Thoracic aorta (tissue), 2 donors: ENCODE data around the gene RDX. TPM values are rescaled to one million over a fixed set of nuclear protein-coding genes. Genes with fewer than 3 reads are reported as not detected.
"Not testable (repeated sequence)": the region's sequence is repeated elsewhere in the genome, so short reads cannot be mapped to it uniquely, and the experiment has no call there.

Experiments used
- ATAC-seq: fragments of 150-250 bp; one replicate; pipeline ENCODE4 v1.8.0; 2017; ENCODE audit warnings: low read depth; ENCODE audit not compliant: insufficient number of reproducible peaks, low FRiP score
- DNase-seq: peaks from one replicate; pipeline ENCODE4 v3.0.0-alpha.2; 2020; ENCODE audit warnings: low spot score
- H3K27ac ChIP-seq, 2 donors: fragments of 200-600 bp; sonication (generic); 1 replicate in 1 of 2; 2 replicates in 1 of 2; pipeline ENCODE4 v1.5.1; 2016; ENCODE audit warnings: mild to moderate bottlenecking in 2 of 2, moderate library complexity in 2 of 2
- H3K27me3 ChIP-seq: fragments of 200-600 bp; sonication (generic); replicated peaks from 2 replicates; pipeline ENCODE4 v1.6.0; 2016; ENCODE audit warnings: mild to moderate bottlenecking; ENCODE audit not compliant: insufficient read depth
- H3K36me3 ChIP-seq: fragments of 200-600 bp; sonication (generic); one replicate; pipeline ENCODE4 v1.5.1; 2016
- H3K4me1 ChIP-seq, 2 donors: fragments of 200-600 bp; sonication (generic); 1 replicate in 1 of 2; 2 replicates in 1 of 2; pipeline versions ENCODE4 v1.5.1 to v1.6.0; 2016; ENCODE audit warnings: low read depth in 2 of 2, mild to moderate bottlenecking in 1 of 2; ENCODE audit not compliant: control insufficient read depth in 1 of 2
- H3K4me3 ChIP-seq: fragments of 200-600 bp; sonication (generic); 2 replicates; pipeline ENCODE4 v1.5.1; 2016; ENCODE audit warnings: mild to moderate bottlenecking
- H3K9me3 ChIP-seq: fragments of 200-600 bp; sonication (generic); 2 replicates; pipeline ENCODE4 v1.5.1; 2016
- total RNA-seq, 2 donors: library from RNA; depleted of rRNA; stranded (reverse); fragments of >200 nt; gene quantifications; one replicate each; pipeline versions ENCODE4 v1.1.0 to v1.2.3, GENCODE V29; 2016
- TF ChIP-seq, protein P1 (sequence below): fragments of 200-600 bp; sonication (generic); IDR thresholded peaks from one replicate; pipeline ENCODE4 v1.5.1; 2019; ENCODE audit warnings: antibody characterized with exemption

Gene RDX
- total RNA-seq, 2 donors from 2014 or later: 54.4 to 86.8 TPM

DNA sequence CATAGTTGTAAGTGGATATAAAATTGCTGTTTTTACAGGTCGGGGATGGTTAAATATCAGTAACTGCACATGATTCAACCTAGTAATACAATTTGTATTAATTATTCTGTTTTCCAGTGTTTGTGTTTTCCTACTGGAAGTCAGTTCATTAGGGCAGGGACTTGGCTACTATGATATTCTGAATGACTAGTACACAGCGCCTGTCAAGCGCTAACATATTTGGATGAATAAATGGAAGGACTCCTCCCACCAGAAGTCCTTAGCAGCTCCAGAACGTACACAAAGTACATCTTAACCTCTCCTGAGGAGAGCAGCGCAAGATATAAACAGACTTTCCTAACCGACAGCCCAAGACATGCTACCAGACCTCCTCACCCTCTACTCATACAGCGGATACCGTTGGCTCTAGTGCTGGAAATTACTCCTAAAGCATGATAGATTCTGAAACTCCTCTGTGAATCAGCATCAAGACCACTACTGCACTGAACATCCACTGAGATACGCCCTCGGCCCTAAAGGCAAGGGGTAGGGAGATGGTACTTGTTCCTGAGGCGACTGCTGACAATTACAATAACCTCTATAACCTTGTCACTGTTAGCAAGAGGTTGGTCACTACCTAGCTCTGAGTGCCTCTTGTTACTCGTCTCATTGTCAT, 79.1 kb downstream of the RDX start:
- no peaks in the 10 kb centered on the region for H3K4me1 ChIP-seq
- H3K27me3 ChIP-seq: no peaks in the 10 kb centered on the region
- ATAC-seq: no peak
- H3K27ac ChIP-seq: no peak overlapping the region
- H3K36me3 ChIP-seq: peaks cover 5% of the 10 kb centered on the region
- H3K4me3 ChIP-seq: no peak overlapping the region
- DNase-seq: no peak
- no peaks in the 10 kb centered on the region for H3K9me3 ChIP-seq
- TF ChIP-seq, protein P1, sequence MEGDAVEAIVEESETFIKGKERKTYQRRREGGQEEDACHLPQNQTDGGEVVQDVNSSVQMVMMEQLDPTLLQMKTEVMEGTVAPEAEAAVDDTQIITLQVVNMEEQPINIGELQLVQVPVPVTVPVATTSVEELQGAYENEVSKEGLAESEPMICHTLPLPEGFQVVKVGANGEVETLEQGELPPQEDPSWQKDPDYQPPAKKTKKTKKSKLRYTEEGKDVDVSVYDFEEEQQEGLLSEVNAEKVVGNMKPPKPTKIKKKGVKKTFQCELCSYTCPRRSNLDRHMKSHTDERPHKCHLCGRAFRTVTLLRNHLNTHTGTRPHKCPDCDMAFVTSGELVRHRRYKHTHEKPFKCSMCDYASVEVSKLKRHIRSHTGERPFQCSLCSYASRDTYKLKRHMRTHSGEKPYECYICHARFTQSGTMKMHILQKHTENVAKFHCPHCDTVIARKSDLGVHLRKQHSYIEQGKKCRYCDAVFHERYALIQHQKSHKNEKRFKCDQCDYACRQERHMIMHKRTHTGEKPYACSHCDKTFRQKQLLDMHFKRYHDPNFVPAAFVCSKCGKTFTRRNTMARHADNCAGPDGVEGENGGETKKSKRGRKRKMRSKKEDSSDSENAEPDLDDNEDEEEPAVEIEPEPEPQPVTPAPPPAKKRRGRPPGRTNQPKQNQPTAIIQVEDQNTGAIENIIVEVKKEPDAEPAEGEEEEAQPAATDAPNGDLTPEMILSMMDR: no peak

DNA sequence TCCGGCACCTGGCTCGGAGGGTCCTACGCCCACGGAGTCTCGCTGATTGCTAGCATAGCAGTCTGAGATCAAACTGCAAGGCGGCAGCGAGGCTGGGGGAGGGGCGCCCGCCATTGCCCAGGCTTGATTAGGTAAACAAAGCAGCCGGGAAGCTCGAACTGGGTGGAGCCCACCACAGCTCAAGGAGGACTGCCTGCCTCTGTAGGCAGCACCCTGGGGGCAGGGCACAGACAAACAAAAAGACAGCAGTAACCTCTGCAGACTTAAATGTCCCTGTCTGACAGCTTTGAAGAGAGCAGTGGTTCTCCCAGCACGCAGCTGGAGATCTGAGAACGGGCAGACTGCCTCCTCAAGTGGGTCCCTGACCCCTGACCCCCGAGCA, 87.1 kb downstream of the RDX start:
- not testable (repeated sequence) for H3K27ac ChIP-seq, ATAC-seq, H3K4me1 ChIP-seq, DNase-seq, H3K36me3 ChIP-seq, H3K9me3 ChIP-seq, H3K27me3 ChIP-seq
- H3K4me3 ChIP-seq: peak overlapping the region; percentile 42

DNA sequence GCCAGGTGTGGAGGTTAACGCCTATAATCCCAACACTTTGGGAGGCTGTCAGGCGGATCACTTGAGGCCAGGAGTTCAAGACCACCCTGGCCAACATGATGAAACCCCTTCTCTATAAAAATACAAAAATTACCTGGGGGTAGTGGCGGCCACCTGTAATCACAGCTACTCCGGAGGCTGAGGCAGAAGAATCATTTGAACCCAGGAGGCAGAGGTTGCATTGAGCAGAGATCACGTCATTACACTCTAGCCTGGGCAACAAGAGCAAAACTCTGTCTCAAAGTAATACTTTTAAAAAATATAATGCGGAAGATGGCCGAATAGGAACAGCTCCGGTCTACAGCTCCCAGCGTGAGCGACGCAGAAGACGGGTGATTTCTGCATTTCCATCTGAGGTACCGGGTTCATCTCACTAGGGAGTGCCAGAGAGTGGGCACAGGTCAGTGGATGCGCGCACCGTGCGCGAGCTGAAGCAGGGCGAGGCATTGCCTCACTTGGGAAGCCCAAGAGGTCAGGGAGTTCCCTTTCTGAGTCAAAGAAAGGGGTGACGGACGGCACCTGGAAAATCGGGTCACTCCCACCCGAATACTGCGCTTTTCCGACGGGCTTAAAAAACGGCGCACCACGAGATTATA, 87.6 kb downstream of the RDX start:
- not testable (repeated sequence) for ATAC-seq, H3K27ac ChIP-seq, H3K36me3 ChIP-seq, H3K4me1 ChIP-seq, H3K9me3 ChIP-seq, DNase-seq, H3K27me3 ChIP-seq
- H3K4me3 ChIP-seq: peak overlapping the region; percentile 42

DNA sequence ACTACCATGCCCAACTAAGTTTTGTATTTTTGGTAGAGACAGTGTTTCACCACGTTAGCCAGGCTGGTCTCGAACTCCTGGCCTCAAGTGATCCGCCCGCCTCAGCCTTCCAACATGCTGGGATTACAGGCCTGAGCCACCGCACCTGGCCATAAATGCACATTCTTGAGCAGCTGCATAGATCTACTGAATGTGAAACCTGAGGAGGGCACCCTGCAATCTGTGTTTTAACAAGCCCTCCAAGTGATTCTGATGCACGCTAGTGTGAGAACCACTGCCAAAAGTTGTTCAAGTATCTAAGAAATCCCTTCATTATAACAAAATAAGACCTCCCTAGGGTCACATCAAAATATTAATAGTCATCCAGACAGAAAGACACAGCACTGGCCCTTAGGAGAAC, 89.3 kb downstream of the RDX start:
- Histone ChIP-seq H3K36me3 (no peaks in the 10 kb centered on the region), H3K9me3 (no peaks in the 10 kb centered on the region), H3K27ac (no peak overlapping the region), H3K27me3 (no peaks in the 10 kb centered on the region), H3K4me3 (no peak overlapping the region), H3K4me1 (no peaks in the 10 kb centered on the region)
- no peak for ATAC-seq
- DNase-seq: no peak
- TF ChIP-seq, protein P1: no peak

DNA sequence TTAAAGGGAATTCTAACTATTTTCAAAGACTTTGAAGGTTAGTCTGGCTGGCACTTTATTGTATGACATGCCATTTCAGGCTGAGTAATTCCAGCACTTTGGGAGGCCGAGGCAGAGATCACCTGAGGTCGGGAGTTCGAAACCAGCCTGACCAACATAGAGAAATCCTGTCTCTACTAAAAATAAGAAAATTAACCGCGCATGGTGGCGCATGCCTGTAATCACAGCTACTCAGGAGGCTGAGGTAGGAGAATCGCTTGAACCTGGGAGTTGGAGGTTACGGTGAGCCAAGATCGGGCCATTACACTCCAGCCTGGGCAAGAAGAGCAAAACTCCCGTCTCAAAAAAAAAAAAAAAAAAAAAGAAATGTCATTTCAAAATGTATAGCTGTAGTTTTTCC, 95.6 kb downstream of the RDX start:
- Histone ChIP-seq H3K9me3 (no peaks in the 10 kb centered on the region), H3K36me3 (no peaks in the 10 kb centered on the region), H3K27me3 (no peaks in the 10 kb centered on the region), H3K27ac (no peak overlapping the region), H3K4me1 (no peaks in the 10 kb centered on the region), H3K4me3 (no peak overlapping the region)
- DNase-seq: no peak
- no peak for ATAC-seq
- TF ChIP-seq, protein P1: no peak

DNA sequence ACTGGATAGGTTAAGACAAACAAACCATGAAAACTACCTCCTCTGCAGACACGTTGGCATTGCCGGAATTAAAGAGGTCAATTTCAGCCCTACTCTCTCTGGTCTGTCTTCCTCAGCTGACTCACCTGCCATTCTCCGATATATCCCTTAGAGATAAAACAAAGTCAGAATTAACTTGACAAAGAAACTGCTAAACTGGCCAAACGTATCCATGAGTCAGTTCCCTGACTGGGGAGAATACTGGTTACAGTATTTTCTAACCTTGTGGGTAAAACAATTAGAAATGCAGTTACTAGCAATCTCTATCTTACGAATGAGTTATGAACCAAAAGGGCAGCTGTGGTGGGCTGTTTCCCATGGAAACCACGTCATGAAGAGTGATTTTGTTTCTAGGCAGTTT, 96.2 kb downstream of the RDX start:
- Histone ChIP-seq H3K27me3 (no peaks in the 10 kb centered on the region), H3K4me1 (no peaks in the 10 kb centered on the region), H3K4me3 (no peak overlapping the region), H3K27ac (no peak overlapping the region), H3K36me3 (no peaks in the 10 kb centered on the region), H3K9me3 (no peaks in the 10 kb centered on the region)
- ATAC-seq (no peak), DNase-seq (no peak)
- TF ChIP-seq, protein P1: no peak
